Muscle of back (tissue), 11 donors: ENCODE results near the gene ARL5A. TPM values are rescaled to one million over a fixed set of nuclear protein-coding genes. Genes with fewer than 3 reads are reported as not detected.

Experiments
- DNase-seq, 3 donors: peaks; one replicate each; pipeline versions ENCODE4 v3.0.0 to v3.0.0-alpha.2; 2013
- polyA plus RNA-seq, 10 donors: library from polyadenylated mRNA; unstranded; fragments of 120-200 nt; gene quantifications; one replicate each; pipeline ENCODE4 v1.2.1, GENCODE V29; 2013; ENCODE audit not compliant: insufficient read length in 10 of 10

ARL5A gene
- polyA plus RNA-seq, 10 donors = 23.2 to 32.5 (median 26.0) TPM

GRCh38 chr2:151842830-151843690, 14.8 kb upstream of the ARL5A start:
- no peak for DNase-seq

- no peak for DNase-seq
These were observed 12.8 kb upstream of the ARL5A start for GRCh38 chr2:151841047-151841424.

DNA sequence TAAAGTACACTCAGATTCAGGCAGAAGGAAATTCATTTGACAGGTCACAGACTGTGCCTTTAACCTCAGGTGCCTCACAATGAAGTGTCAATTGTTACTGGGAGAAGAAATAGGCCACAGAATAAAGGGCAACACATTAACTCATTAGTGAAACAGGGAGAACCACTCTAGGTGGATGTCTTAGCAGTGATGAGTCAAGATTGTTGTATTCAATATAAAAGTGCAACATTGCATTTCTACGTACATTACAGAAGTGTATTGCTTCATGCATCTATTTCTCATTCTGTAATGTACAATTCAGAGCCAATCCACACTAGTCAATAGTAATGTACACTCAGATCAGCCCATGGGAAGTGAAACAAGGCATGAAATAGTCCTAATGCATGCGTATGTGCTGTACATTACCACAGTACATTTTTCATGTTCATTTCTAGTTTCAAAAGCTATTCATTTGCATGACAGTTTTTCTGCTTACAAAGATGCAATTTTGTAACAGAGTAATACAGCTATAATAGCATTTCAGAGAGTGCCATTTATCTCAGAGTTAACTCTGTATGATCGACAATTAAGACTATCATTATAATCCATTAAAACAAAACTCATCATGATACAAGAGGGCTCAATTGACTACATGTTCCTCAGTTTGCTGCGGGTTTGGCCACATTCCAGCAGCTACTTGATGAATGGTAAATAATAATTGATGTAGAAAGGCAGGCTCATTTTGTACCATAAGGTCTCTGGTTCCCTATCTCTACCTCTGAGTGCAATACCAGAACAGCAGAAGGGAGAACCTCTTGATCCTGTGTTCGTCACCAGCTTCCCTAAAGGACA, 12.2 kb upstream of the ARL5A start:
- no peak for DNase-seq

- peak in 2 of 3 donors; percentile 30 to 52 for DNase-seq
These were observed 9.7 kb upstream of the ARL5A start for GRCh38 chr2:151837926-151838325.

GRCh38 chr2:151833984-151834383, 5.8 kb upstream of the ARL5A start:
- DNase-seq = no peak

DNA sequence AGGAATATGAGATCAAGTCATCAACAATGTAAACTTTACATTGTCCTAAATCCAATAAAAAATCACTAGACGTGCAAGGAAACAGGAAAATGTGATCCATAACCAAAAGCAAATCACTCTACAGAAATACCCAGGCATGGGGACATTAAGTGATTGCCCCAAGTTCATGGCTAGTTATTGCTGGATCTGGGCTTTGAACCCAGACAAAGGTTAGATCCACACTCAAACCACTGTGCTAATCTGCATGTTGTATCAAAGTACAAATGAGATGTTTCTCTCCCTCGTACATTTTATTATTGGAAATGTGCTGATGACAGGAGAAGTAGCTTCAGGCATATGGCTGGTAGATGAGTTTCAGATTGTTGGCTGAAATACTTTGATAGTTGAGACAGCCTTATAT, 2.7 kb upstream of the ARL5A start:
- no peak for DNase-seq

- no peak for DNase-seq
These were observed 686 bp upstream of the ARL5A start for GRCh38 chr2:151828890-151829324.

DNA sequence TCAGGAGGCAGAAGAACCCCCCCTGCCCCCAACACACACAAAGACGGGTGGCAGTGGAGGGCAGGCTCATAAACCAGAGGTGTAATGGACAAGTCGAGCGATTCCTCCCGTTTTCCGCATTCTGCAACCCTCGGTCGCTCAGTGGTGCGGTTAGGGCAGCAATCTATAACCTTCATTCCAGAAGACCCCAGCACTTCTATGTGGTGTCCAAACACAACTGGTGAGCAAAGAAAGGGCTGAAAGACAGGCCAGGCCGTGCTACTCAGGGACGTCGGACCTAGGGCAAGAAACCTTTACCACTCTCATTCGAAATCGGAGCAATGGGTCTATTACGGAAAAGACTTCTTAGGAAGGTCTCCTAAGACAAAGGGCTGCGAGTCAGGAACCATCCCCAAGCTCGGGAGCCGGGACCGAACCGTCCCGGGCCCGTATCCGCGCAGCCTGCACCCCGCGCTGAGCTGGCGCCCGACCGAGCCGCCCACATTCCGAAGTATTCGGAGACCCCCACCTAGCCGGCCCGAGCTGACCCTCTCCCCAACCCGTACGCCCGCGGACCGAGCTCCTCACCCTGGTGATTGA, 568 bp downstream of the ARL5A start:
- peak in 1 of 3 donors; percentile 15 for DNase-seq

DNA sequence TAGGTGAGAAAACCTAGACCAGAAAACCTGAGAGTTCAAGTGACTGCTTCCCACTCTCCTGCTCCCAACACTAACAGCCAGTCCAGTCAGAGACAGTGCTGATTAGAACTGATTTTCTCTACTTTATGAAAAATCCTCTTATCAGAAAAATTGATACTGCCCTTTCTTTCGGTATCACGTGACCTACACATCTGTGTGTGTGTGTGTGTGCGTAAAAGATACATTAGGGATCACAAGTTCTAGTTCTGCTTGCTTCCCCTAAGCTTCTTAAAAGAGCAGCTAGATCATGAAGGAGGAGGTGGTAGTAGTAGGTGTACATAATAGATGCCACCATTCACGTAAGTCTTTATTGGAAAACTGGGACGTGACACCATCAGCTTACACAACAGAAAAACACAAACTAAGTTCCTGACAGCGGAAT, 1.5 kb downstream of the ARL5A start:
- DNase-seq = peak; percentile 7 to 41 (median 7)

DNA sequence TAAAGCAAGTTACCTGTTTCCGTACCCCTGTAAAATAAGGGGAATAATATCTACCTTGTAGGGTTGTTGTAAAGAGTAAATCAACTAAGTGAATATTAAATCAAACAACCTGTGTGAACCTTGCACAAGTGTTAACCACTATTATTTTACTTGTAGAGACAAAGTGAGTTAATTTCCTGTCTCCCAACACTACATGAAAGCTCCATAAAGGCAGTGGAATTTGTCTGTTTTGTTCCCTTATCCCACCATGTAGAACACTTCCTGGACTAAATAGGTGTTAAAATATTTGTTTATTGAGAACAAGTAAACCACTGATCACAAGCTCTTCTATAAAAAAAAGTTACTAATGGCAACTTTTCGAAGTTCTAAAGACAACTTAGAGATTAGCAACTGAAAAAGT, 3.3 kb downstream of the ARL5A start:
- DNase-seq = no peak

DNA sequence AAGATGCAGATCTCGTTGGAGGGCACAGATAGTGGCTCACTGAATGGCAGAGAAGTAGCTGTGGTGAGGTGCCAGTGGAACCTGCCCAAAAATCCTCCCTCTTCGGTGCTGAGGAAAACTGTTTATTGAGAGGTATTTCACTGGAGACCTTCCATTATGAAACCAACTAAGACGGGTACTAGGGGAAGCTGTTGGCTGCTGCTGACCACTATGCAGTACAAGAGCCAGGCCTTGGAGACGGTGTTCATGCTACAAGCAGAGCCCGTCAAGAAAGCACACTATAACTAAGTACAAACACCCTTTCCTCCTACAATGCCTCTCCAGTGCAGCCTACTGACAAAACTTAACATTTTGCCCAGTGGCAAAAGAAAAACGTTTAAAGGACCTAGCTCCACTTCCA, 4.6 kb downstream of the ARL5A start:
- DNase-seq = no peak

DNA sequence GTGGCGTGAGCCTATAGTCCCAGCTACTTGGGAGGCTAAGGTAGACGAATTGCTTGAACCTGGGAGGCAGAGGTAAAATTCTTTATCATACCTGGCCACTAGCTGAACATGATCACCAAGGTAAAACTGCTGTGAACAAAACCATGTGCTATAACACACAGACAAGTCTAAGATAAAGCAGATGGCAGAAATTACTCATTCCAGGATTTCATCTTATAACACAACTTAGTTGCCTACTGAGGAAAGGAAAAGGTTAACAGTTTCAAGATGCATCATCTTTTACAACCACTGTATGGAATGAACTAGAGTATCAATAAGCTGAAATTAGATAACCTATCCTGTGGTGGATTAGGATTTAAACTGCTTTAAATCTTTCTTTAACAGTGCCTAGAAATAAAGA, 8.3 kb downstream of the ARL5A start:
- DNase-seq = no peak

DNA sequence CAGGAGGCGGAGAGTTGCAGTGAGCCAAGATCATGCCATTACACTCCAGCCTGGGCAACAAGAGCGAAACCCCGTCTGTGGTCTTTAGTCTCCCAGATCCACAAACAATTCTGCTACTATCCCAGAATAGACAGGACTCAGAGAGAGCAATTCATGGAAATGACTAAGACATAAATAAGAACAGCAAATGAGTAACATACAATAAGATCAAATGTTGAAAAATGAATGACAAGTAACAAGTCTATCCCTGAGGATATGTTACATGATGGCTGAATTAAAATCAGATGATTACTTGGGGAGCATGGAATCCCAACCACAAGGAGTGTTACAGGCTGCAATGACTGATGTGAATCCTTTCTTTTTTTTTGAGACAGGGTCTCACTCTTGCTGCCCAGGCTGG, 10.3 kb downstream of the ARL5A start:
- no peak for DNase-seq

- DNase-seq = no peak
These were observed 11.4 kb downstream of the ARL5A start for GRCh38 chr2:151816843-151817242.

DNA sequence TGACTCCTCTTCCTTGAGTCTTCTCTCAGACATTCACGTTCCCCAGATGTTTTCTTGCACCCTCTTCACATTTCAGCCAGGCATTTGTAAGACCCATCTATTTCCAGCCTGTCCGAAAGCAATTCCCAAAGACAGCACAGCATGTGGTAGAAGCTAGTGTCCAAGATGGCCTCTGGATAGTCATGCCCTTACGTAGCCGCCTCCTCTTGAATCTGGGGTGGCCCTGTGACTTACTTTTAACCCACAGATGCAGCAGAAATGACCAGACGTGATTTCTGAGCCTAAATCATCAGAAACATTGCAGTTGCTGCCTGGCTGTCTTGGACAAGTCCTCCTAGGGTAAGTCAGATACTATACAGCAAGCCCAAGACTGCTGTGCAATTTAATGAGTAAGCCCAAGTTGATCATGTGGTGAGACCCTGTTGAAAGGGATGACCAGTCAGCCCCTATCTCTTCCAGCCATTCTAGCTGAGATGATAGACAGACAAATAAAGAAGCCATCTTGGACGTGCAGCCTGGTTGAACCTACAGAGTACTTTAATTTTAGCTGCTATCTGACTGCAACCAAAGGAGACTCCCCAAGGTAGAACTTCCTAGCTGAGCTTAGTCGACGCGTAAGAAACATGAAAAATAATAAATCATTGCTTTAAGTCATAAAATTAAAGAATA, 12.3 kb downstream of the ARL5A start:
- no peak for DNase-seq

- no peak for DNase-seq
These were observed 17.7 kb downstream of the ARL5A start for GRCh38 chr2:151810489-151810888.

DNA sequence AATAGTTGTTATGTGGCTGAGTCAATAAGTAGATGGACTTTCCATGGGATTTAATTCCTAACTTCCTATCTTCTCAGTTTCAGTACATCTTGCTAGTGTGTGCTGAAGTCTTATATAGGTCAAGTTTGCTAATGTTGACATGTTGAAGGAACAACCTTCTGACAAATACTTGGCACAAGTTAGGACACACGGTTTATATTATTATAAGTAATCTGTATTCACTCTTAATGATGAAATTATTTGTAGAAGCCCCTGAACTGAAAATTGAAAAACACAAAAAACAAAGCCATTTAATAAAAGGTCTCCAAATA, 19.2 kb downstream of the ARL5A start:
- no peak for DNase-seq

DNA sequence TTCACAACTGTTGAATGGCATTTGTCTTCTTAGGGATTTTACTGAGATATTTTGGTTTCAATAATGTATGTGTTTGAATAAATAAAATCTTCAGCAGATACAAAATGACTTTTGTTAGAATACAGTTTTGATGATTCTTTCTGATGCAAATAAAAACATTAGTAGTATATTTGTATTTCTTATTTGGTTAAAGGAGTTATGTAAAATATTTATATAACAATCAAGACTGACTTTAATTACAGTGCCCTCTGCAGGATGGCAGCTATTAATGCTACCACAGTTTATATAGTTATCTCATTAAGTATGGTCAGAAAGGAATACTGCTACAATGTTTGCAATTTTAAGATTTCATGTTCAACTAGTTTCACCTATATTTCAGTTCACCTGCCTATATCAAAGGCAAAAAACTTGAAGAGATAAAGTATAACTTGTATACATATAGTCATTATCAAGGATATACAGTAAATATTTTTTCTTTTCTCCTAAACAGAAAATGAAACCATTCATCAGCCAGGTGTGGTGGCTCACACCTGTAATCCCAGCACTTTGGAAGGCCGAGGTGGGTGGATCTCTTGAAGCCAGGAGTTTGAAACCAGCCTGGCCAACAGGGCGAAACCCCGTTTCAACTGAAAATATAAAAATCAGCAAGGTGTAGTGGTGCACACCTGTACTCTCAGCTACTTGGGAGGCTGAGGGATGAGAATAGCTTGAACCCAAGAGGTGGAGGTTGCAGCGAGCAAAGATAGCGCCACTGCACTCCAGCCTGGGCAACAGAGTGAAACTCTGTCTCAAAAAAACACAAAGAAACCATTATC, 19.8 kb downstream of the ARL5A start:
- DNase-seq = peak in 1 of 3 donors; percentile 16

DNA sequence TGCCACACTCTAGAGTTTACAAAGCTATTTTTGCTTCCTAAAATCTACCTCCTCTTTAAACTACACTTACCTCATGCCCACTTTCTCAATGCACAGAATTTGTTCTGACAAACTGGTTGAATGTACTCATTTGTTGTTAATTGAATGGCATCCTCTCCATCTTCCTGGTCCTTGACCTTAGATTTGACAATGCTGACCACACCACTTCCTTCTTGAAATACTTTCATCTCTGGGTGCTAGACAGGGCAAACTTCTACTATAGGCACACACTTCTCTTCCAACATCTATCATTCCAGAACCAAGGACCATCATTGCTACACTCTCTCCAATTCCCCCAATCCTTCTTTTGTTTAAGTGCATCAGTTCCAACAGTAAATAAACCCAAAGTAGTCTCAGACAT, 22.3 kb downstream of the ARL5A start:
- DNase-seq = no peak

DNA sequence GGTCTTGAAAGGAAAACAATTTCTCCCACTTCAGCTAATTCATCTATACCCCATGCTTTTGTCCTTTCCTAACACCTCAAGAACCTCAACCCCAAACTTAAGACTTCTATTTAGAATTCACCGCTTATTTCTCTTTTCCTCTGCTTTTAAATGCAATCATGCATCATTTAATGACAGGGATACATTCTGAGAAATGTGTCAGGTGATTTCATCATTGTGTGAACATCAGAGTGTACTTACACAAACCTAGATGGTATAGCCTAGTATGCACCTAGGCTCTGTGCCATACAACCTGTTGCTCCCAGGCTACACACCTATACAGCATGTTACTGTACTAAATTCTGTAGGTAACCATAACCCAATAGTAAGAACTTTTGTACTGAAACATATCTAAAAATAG, 22.9 kb downstream of the ARL5A start:
- no peak for DNase-seq

DNA sequence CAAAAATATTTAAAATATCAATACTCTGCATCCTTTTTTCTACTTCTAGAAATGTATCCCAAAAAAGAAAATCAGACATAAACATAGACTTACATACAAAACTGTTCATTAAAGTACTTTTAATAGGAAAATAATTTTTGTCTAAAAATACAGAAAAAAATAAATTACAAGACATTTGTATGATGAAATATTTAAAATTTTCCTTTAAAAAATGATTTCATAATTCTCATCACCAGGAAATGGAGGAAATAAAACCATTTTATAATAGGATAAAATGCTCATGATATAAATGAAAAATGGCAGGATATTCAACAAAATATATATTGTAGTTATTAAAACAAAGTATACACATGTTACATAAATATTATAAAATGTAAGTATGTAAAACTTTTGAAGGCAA, 24.4 kb downstream of the ARL5A start:
- no peak for DNase-seq
